Progenitor cell of endocrine pancreas (in vitro differentiated cells): ENCODE data around the gene NTSR1. TPM values are rescaled to one million over a fixed set of nuclear protein-coding genes. Genes with fewer than 3 reads are reported as not detected.

Source experiments
- DNase-seq: peaks from one replicate; pipeline ENCODE4 v3.0.0; 2021; ENCODE audit warnings: low spot score; ENCODE audit not compliant: unreplicated experiment
- H3K27ac Mint-ChIP-seq: 2 replicates; pipeline ENCODE4 v1.8.0; 2021; ENCODE audit warnings: mild to moderate bottlenecking, moderate library complexity, mixed read lengths
- H3K27me3 Mint-ChIP-seq: 2 replicates; pipeline ENCODE4 v1.8.0; 2021; ENCODE audit warnings: mixed read lengths
- H3K36me3 Mint-ChIP-seq: 2 replicates; pipeline ENCODE4 v1.8.0; 2022; ENCODE audit warnings: mixed read lengths; ENCODE audit not compliant: insufficient read depth
- H3K4me1 Mint-ChIP-seq: 2 replicates; pipeline ENCODE4 v1.8.0; 2021; ENCODE audit warnings: low read depth, mixed read lengths
- H3K4me3 Mint-ChIP-seq: 2 replicates; pipeline ENCODE4 v1.8.0; 2021; ENCODE audit warnings: low read depth, mild to moderate bottlenecking, moderate library complexity, mixed read lengths
- H3K9me3 Mint-ChIP-seq: 2 replicates; pipeline ENCODE4 v1.8.0; 2021; ENCODE audit warnings: low read depth, mixed read lengths
- total RNA-seq: library from RNA; stranded (reverse); gene quantifications from 2 replicates; pipeline ENCODE4 v1.2.1, GENCODE V29; 2021
- TF ChIP-seq, protein P1 (sequence below): fragments of 200-600 bp; sonication (generic); IDR thresholded peaks from one replicate; pipeline ENCODE4 v1.5.0; 2021; ENCODE audit warnings: antibody characterized with exemption, mild to moderate bottlenecking; ENCODE audit not compliant: unreplicated experiment

Gene NTSR1
- total RNA-seq, 1 donor from 2014 or later, result not detected

DNA sequence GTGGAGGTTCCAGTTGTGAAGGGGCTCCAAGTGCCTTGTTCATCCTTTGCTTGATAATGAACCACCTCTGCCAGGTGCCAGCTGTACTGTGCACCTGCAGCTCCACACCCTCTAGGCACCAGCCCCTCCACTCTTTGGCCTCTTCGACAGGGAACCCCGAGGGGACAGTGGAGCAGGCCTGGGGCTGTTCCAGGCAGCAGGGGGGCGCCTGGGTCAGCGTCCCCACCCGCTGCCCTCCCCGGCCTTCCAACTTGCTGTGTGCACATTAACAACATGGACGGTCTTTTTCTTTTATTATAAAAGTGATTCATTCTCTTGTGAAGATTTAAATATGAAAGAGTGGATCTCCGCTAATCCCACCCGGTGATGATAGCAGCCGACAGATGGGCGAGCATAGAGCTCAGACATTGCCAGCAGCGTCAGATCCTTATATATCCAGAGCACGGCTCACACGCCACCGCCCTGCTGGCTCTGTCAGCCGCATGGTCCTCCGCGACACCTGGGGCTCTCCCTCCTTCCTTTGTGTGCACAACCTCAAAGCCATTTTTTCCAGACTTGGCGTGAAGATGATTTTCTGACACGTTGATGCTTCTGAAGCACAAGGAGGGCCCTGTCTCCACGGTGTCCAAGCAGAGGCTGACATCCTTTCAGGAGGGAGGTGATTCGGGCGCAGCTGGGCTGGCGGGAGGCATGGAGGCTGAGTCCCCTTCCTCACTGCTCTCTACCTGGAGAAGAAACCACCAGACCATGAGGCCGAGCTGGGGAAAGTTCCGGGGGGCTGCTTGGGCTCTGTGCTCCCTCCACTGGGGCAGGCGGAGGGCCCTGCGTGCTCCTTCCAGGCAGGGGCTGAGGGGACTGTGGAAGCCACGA lies 65.4 kb downstream of the NTSR1 start:
- Mint-ChIP-seq H3K27ac (no peak overlapping the region), H3K4me1 (peaks cover 2% of the 10 kb centered on the region), H3K9me3 (no peaks in the 10 kb centered on the region), H3K4me3 (no peak overlapping the region), H3K27me3 (peaks cover 27% of the 10 kb centered on the region), H3K36me3 (no peaks in the 10 kb centered on the region)
- TF ChIP-seq, protein P1, sequence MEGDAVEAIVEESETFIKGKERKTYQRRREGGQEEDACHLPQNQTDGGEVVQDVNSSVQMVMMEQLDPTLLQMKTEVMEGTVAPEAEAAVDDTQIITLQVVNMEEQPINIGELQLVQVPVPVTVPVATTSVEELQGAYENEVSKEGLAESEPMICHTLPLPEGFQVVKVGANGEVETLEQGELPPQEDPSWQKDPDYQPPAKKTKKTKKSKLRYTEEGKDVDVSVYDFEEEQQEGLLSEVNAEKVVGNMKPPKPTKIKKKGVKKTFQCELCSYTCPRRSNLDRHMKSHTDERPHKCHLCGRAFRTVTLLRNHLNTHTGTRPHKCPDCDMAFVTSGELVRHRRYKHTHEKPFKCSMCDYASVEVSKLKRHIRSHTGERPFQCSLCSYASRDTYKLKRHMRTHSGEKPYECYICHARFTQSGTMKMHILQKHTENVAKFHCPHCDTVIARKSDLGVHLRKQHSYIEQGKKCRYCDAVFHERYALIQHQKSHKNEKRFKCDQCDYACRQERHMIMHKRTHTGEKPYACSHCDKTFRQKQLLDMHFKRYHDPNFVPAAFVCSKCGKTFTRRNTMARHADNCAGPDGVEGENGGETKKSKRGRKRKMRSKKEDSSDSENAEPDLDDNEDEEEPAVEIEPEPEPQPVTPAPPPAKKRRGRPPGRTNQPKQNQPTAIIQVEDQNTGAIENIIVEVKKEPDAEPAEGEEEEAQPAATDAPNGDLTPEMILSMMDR, result no peak
- DNase-seq, result no peak

DNA sequence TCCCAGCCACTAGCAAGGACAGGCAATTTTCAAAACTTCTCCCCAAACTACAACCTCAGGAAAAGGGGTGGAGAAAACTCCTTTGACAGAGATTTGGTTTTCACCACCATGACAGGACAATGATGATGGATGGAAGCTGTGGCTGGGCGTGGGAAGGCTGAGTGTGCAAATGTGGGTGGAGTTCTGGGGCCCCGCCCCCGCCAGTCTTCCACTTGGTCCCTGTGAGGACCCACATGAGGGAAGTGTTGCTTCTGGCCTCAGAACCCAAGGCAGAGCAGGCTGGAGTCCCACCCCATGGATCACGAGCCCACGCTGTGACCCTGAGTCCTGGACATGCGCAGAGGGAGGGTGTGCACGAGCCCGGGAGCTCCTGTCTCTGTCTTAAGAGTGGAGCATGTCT lies 66.1 kb downstream of the NTSR1 start:
- DNase-seq, result no peak
- no peak overlapping the region for H3K27ac Mint-ChIP-seq
- H3K9me3 Mint-ChIP-seq, result no peaks in the 10 kb centered on the region
- no peak overlapping the region for H3K4me3 Mint-ChIP-seq
- no peaks in the 10 kb centered on the region for H3K4me1 Mint-ChIP-seq
- peaks cover 27% of the 10 kb centered on the region for H3K27me3 Mint-ChIP-seq
- TF ChIP-seq, protein P1, result no peak
- H3K36me3 Mint-ChIP-seq, result no peaks in the 10 kb centered on the region

- Mint-ChIP-seq H3K27ac (no peak overlapping the region), H3K4me1 (no peaks in the 10 kb centered on the region), H3K36me3 (no peaks in the 10 kb centered on the region), H3K27me3 (peaks cover 27% of the 10 kb centered on the region), H3K4me3 (no peak overlapping the region), H3K9me3 (no peaks in the 10 kb centered on the region)
- TF ChIP-seq, protein P1, result no peak
- no peak for DNase-seq
These were observed 66.6 kb downstream of the NTSR1 start for GRCh38 chr20:62775206-62775605.

DNA sequence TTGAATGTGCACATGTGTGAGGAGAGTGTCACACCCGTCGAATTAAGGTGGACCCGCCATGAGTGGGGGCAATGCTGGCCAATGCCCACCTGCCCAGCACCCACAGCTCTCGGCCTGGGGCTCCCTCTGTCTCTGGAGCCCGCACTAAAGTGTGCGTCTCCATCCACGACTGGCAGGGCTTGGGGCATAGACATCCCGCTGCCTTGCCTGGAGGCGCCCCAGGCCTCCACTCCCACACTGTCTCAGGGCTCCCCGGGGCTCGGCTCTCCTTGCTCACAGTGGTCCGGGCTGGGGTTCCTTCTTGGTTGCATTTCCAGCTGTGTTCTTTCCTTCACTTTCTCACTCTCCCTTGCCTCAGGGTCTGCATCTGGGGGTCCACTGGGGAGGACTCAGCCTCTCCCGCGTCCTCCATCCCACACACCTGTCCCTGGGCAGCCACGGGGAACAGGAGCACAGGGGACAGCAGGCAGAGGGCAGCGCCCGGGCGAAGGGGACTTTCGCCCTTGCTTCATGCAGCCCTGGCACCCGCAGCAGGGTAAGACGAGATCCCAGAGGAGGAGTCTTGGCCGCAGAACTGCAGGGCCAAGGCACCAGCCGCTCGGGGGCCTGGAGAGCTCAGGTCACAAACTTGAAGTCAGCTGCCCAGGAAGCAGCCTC lies 67.5 kb downstream of the NTSR1 start:
- Mint-ChIP-seq H3K9me3 (no peaks in the 10 kb centered on the region), H3K27me3 (peaks cover 27% of the 10 kb centered on the region), H3K27ac (no peak overlapping the region), H3K4me3 (no peak overlapping the region), H3K36me3 (no peaks in the 10 kb centered on the region), H3K4me1 (no peaks in the 10 kb centered on the region)
- TF ChIP-seq, protein P1, result no peak
- no peak for DNase-seq

DNA sequence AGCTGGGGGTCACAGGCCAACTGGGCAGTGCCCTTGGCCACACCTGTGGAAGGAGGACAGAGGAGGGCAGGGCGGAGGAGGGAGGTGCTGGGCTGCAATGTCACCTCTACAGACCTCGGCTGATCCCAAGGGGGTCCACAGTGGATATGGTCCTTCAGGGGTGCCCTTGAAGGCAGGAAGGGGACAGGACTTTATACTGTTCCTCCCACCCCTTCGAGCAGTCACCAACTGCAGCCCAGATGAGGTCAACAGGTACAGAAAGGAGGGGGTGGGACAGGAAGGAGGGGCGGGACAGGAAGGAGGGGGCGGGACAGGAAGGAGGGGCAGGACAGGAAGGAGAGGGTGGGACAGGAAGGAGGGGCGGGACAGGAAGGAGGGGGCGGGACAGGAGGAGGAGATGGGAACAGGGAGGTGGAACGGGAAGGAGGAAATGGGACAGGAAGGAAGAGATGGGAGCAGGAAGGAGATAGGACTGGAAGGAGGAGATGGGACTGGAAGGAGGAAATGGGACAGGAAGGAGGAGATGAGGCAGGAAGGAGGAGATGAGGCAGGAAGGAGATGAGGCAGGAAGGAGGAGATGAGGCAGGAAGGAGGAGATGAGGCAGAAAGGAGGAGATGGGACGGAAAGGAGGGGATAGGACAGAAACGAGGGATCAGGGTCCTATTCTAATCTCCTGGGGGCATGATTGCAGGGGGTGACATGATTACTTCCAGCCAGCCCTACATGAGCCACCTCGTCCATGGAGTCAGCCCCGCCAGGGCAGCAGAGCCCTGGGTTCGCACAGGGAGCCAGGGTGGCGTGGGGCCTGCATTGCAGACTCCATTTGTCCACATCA lies 68.3 kb downstream of the NTSR1 start:
- no peaks in the 10 kb centered on the region for H3K36me3 Mint-ChIP-seq
- no peak for DNase-seq
- peaks cover 27% of the 10 kb centered on the region for H3K27me3 Mint-ChIP-seq
- TF ChIP-seq, protein P1, result no peak
- no peak overlapping the region for H3K4me3 Mint-ChIP-seq
- no peaks in the 10 kb centered on the region for H3K4me1 Mint-ChIP-seq
- H3K27ac Mint-ChIP-seq, result no peak overlapping the region
- no peaks in the 10 kb centered on the region for H3K9me3 Mint-ChIP-seq
